Activated CD4-positive, alpha-beta T cell treated with anti-CD3 and anti-CD28 coated beads for 24 hours (primary cell): ENCODE measurements around the gene OS9.
"Not testable (repeated sequence)": the region's sequence is repeated elsewhere in the genome, so short reads cannot be mapped to it uniquely, and the experiment has no call there.

Experiments used
- DNase-seq, 2 donors: peaks; one replicate each; pipeline ENCODE4 v3.0.0-alpha.2; 2020; ENCODE audit warnings: low read depth in 2 of 2

OS9 gene

DNA sequence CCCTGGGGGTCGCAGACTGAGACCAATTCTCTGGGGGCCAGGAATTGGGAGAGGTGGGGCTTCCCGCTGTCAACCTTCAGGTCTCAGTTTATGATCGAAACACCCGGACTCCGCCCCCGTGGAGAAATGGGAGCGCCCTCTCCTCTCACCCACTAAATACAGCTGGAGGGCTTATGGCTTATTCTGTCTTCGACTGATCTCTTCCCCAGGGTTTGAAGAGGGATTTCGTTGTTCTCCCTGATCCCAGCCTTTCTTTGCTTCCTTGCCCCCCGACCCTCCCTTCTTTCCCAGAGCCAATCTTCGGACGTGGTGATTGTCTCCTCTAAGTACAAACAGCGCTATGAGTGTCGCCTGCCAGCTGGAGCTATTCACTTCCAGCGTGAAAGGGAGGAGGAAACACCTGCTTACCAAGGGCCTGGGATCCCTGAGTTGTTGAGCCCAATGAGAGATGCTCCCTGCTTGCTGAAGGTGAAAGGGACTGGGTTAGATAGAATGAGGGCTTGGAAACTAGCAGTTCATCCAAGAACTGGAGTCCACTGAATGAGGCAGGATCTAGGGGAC is 607 bp downstream of the OS9 start:
- DNase-seq, result peak in 1 of 2 donors; percentile 2

- no peak for DNase-seq
Observed at GRCh38 chr12:57695770-57696432, 2.0 kb downstream of the OS9 start.

GRCh38 chr12:57697076-57697475 is 3.1 kb downstream of the OS9 start:
- DNase-seq, result no peak

DNA sequence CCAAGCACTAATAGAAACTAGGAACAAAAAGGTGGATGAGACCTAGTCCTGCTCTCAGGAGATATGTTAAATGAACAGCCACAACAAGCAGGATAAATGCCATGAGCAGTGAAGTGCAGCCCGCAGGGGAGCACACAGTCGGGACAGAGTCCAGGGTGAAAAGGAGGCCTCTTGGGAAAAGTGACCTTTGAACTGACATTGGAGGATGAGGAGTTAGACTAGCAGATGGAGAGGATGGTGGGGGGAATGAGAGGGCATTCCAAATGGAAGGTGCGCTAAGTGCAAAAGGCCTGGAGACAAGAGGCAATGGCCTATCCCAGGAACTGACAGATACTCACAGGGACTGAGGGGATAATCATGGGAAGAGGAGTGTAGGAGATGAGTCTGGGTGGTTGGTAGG is 4.5 kb downstream of the OS9 start:
- no peak for DNase-seq

- no peak for DNase-seq
Observed at GRCh38 chr12:57700317-57700716, 6.4 kb downstream of the OS9 start.

DNA sequence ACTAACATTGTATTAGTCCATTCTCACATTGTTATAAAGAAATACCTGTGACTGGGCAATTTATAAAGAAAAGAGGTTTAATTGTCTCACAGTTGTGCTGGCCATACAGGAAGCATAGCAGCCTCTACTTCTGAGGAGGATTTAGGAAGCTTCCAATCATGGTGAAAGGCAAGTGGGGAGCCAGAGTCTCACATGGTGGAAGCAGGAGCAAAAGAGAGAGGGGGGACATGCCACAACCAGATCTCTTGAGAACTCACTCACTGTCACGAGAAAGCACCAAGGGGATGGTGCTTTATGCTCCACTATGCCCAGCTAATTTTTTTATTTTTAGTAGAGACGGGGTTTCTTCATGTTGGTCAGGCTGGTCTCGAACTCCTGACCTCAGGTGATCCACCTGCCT is 13.3 kb downstream of the OS9 start:
- no peak for DNase-seq

DNA sequence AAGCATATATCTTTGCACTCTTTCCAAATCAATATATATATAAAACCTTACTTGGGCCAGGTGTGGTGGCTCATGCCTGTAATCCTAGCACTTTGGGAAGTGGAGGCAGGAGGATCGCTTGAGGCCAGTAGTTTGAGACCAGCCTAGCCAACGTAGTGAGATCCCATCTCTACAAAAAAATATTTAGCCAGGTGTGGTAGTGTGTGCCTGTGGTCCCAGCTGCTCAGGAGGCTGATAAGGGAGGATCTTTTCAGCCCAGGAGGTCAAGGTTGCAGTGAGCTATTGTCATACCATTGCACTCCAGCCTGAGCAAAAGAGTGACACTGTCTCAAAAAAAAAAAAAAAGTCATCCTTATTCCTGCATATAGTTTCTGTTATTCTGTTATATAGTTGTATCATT is 14.4 kb downstream of the OS9 start:
- no peak for DNase-seq

- DNase-seq, result no peak
Observed at GRCh38 chr12:57712701-57713100, 18.8 kb downstream of the OS9 start.

GRCh38 chr12:57713209-57713608 is 19.3 kb downstream of the OS9 start:
- no peak for DNase-seq

DNA sequence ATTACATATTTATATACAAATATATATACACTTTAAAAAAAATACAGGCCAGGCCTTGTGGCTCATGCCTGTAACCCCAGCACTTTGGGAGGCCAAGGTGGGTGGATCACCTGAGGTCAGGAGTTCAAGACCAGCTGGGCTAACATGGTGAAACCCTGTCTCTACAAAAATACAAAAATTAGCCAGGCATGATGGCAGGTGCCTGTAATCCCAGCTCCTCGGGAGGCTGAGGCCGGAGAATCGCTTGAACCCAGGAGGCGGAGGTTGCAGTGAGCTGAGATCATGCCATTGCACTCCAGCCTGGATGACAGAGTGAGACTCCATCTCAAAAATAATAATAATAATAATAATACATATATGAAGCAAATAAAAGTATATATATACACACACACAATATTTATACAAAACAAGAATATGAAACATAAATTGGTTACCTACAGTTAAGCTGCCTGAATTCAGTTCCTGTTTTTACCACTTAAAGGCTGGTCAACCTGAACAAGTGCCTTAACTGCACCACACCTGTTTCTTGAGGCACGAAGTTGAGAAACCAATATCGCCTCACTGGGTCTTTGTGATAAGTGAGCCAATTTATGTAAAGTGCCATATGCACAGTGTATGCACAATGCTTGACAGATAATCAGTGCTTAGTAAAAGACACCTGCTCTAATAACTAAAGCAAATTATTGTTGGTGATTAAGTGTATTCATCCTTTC is 21.3 kb downstream of the OS9 start:
- DNase-seq, result not testable (repeated sequence)

DNA sequence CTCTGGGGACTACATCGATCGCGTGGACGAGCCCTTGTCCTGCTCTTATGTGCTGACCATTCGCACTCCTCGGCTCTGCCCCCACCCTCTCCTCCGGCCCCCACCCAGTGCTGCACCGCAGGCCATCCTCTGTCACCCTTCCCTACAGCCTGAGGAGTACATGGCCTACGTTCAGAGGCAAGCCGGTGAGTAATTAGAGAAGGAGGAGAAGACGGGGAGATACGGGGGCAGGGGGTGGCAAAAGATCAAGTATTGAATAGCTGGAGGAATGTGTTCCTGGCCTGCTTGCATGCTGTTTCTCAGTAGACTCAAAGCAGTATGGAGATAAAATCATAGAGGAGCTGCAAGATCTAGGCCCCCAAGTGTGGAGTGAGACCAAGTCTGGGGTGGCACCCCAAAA is 21.9 kb downstream of the OS9 start:
- DNase-seq, result no peak

GRCh38 chr12:57716305-57716704 is 22.4 kb downstream of the OS9 start:
- DNase-seq, result no peak

- no peak for DNase-seq
Observed at GRCh38 chr12:57717131-57717530, 23.2 kb downstream of the OS9 start.

DNA sequence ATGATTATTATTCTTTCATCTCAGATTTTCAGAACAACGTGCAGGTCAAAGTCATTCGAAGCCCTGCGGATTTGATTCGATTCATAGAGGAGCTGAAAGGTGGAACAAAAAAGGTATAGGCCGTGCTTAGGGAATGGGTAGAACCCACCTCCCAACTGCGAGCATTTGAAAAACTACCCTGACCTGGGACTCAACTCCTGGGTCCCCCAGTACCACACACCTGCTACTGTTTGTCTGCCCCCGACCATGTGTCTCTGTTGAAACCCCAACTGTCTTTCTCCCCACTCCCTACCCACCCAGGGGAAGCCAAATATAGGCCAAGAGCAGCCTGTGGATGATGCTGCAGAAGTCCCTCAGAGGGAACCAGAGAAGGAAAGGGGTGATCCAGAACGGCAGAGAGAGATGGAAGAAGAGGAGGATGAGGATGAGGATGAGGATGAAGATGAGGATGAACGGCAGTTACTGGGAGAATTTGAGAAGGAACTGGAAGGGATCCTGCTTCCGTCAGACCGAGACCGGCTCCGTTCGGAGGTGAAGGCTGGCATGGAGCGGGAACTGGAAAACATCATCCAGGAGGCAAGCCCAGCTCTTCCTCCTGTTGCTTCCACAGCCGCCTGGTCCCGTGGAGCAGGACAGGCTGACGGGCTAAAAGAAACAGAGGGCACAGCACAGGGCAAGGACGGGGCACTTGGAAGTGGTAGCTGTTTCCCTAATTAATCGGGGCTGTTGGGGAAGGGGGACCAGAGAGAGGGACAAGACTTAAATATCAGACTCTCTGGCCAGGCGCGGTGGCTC is 24.1 kb downstream of the OS9 start:
- no peak for DNase-seq

GRCh38 chr12:57718641-57719528 is 25.0 kb downstream of the OS9 start:
- DNase-seq, result no peak

- no peak for DNase-seq
Observed at GRCh38 chr12:57719777-57720605, 26.1 kb downstream of the OS9 start.

- no peak for DNase-seq
Observed at GRCh38 chr12:57720606-57721595, 27.0 kb downstream of the OS9 start.

GRCh38 chr12:57721846-57722608 is 28.1 kb downstream of the OS9 start:
- DNase-seq, result not testable (repeated sequence)
